Right lobe of liver (tissue), 6 donors: ENCODE data around the gene BHLHE41. TPM values are rescaled to one million over a fixed set of nuclear protein-coding genes. Genes with fewer than 3 reads are reported as not detected.

Source experiments
- ATAC-seq, 4 donors: fragments of 200-7000 bp; cut with Tn5 transposase; one replicate each; pipeline ENCODE4 v1.9.1; 2020; ENCODE audit warnings: mild to moderate bottlenecking in 4 of 4, moderate library complexity in 4 of 4
- DNase-seq, 3 donors: peaks; one replicate each; pipeline ENCODE4 v3.0.0-alpha.2; 2020
- H3K27ac ChIP-seq, 3 donors: fragments of 200-600 bp; one replicate each; pipeline ENCODE4 v1.8.0; 2022
- H3K27me3 ChIP-seq, 2 donors: fragments of 200-600 bp; one replicate each; pipeline ENCODE4 v1.8.0; 2022
- H3K36me3 ChIP-seq, 4 donors: fragments of 200-600 bp; sonication (generic) in 1 of 4; one replicate each; pipeline versions ENCODE4 v1.5.1 to v1.8.0; 2017 to 2022; ENCODE audit warnings: control low read depth in 1 of 4
- H3K4me1 ChIP-seq, 4 donors: fragments of 200-600 bp; sonication (generic) in 1 of 4; one replicate each; pipeline versions ENCODE4 v1.5.1 to v1.8.0; 2017 to 2022; ENCODE audit warnings: control low read depth in 1 of 4
- H3K4me3 ChIP-seq, 3 donors: fragments of 200-600 bp; one replicate each; pipeline ENCODE4 v1.8.0; 2022
- H3K9me3 ChIP-seq, 4 donors: fragments of 200-600 bp; sonication (generic) in 1 of 4; one replicate each; pipeline versions ENCODE4 v1.5.1 to v1.8.0; 2017 to 2022; ENCODE audit warnings: control low read depth in 1 of 4
- POLR2A ChIP-seq: fragments of 450-650 bp; IDR thresholded peaks from one replicate; pipeline ENCODE4 v1.6.1; 2017; ENCODE audit warnings: antibody characterized with exemption, mild to moderate bottlenecking
- WGBS: methylation state at CpG from one replicate; pipeline ENCODE4 v1.1.6; 2018; ENCODE audit warnings: low coverage, low lambda C conversion rate; ENCODE audit not compliant: insufficient coverage; ENCODE audit errors: missing lambda C conversion rate; 5-methylcytosine and 5-hydroxymethylcytosine counted together
- intact Hi-C, 2 donors: fragments of 100-400 bp; cut with DNase I; formaldehyde crosslinking; loops; one replicate each; pipeline versions ENCODE4 v1.11.2 to v1.14.1; 2022
- total RNA-seq, 6 experiments: library from RNA; depleted of rRNA in 2 of 6; stranded (reverse); fragments of >200 nt in 2 of 6; fragmentation: NEBNext Ultra II Directional in 3 of 6; extraction: Animal tissue kit (Norgen Biotek cat#: 25700) in 3 of 6; gene quantifications; one replicate each; pipeline versions ENCODE4 v1.1.0 to v1.2.4, GENCODE V29; 2016 to 2023
- TF ChIP-seq, protein P1 (sequence below), 4 donors: fragments of 200-600 bp in 3 of 4; fragments of 450-650 bp in 1 of 4; IDR thresholded peaks; one replicate each; pipeline versions ENCODE4 v1.5.1 to v1.8.0; 2016 to 2022; ENCODE audit warnings: antibody characterized with exemption in 4 of 4, mild to moderate bottlenecking in 2 of 4
- donor health status: DM: no; HTN: yes; CAD: no.
- donor health status: DM: no; HTN: no; CAD: no.
- donor health status: DM: no; HTN: no; CAD: no.
- donor health status: DM: no; HTN: yes; CAD: no.
- donor health status: DM: no; HTN: yes; CAD: no.

Gene BHLHE41
- total RNA-seq, 6 experiments from 2014 or later = 0.43 to 1.3 (median 0.84) TPM

DNA sequence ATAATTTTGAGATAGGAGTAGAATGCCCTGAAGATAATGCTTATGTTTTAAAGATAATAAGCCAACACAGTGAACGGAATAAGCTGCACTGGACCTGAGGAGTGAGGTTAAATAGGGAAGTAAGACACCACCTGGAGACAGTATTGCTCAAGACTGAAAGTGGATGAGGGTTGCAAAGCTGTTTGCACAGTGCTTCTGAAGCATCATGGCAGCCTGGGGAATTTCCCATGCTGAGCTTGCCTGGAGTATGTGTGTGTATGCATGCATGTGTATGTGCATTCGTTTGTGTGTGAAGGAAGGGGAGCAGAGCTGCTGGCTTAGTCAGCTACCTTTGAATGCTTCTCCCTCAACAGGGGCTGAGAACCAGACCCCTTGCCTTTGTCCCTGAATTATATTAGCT lies 35.8 kb downstream of the BHLHE41 start:
- 62% methylated on average over 2 of the region's 2 CpGs for WGBS
- Histone ChIP-seq H3K27me3 (no peaks in the 10 kb centered on the region), H3K4me3 (no peak overlapping the region), H3K27ac (no peak overlapping the region), H3K9me3 (no peaks in the 10 kb centered on the region), H3K36me3 (no peaks in the 10 kb centered on the region), H3K4me1 (no peaks in the 10 kb centered on the region)
- no peak for TF ChIP-seq POLR2A
- TF ChIP-seq, protein P1, sequence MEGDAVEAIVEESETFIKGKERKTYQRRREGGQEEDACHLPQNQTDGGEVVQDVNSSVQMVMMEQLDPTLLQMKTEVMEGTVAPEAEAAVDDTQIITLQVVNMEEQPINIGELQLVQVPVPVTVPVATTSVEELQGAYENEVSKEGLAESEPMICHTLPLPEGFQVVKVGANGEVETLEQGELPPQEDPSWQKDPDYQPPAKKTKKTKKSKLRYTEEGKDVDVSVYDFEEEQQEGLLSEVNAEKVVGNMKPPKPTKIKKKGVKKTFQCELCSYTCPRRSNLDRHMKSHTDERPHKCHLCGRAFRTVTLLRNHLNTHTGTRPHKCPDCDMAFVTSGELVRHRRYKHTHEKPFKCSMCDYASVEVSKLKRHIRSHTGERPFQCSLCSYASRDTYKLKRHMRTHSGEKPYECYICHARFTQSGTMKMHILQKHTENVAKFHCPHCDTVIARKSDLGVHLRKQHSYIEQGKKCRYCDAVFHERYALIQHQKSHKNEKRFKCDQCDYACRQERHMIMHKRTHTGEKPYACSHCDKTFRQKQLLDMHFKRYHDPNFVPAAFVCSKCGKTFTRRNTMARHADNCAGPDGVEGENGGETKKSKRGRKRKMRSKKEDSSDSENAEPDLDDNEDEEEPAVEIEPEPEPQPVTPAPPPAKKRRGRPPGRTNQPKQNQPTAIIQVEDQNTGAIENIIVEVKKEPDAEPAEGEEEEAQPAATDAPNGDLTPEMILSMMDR (IDR thresholded peaks at IDR 0.05) = no peak
- no peak for DNase-seq
- intact Hi-C loops = no loop called here
- ATAC-seq = no peak

DNA sequence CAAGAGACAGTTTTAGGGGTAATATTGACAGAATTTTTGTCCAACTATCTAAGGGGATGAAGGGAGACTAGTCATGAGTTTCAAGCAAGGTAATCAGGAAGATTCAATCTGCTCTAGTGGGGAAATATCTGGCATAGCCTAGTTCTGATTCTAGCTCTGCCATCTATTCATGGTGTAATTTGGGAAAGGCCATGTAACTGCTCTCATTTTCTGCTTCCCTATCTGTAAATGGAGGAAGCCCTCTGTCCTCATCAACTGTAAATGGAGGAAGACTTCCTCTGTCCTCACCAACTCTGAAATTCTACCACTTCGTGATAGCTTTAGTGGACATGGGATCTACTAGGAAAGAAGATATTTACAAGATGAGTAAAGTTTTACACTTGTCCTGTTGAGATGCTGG lies 37.9 kb downstream of the BHLHE41 start:
- Histone ChIP-seq H3K36me3 (no peaks in the 10 kb centered on the region), H3K4me1 (no peaks in the 10 kb centered on the region), H3K9me3 (no peaks in the 10 kb centered on the region), H3K27me3 (no peaks in the 10 kb centered on the region), H3K4me3 (no peak overlapping the region), H3K27ac (no peak overlapping the region)
- DNase-seq = no peak
- ATAC-seq = no peak
- intact Hi-C loops = no loop called here
- WGBS = 60% methylated on average over 1 of the region's 1 CpG
- TF ChIP-seq, protein P1 (IDR thresholded peaks at IDR 0.05) = no peak
- no peak for TF ChIP-seq POLR2A

DNA sequence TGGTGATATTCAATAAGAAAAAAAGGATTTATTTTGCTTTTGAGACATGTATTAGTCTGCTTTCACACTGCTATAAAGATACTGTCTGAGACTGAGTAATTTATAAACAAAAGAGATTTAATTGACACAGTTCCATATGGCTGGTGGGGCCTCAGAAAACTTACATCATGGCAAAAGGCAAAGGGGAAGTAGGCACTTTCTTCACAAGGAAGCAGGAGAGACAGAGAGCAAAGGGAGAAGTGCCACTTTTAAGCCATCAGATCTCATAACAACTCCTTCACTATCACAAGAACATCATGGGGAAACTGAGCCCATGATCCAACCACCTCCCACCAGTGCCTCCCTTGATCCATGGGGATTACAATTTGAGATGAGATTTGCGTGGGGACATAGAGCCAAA lies 43.9 kb downstream of the BHLHE41 start:
- no peaks in the 10 kb centered on the region for H3K9me3 ChIP-seq
- WGBS = 70% methylated on average over 1 of the region's 1 CpG
- intact Hi-C loops = no loop called here
- ATAC-seq (no peak), DNase-seq (no peak)
- H3K4me3 ChIP-seq = no peak overlapping the region
- TF ChIP-seq, protein P1 (IDR thresholded peaks at IDR 0.05) = no peak
- no peak for TF ChIP-seq POLR2A
- H3K36me3 ChIP-seq = no peaks in the 10 kb centered on the region
- H3K27ac ChIP-seq = no peak overlapping the region
- no peaks in the 10 kb centered on the region for H3K4me1 ChIP-seq
- no peaks in the 10 kb centered on the region for H3K27me3 ChIP-seq

DNA sequence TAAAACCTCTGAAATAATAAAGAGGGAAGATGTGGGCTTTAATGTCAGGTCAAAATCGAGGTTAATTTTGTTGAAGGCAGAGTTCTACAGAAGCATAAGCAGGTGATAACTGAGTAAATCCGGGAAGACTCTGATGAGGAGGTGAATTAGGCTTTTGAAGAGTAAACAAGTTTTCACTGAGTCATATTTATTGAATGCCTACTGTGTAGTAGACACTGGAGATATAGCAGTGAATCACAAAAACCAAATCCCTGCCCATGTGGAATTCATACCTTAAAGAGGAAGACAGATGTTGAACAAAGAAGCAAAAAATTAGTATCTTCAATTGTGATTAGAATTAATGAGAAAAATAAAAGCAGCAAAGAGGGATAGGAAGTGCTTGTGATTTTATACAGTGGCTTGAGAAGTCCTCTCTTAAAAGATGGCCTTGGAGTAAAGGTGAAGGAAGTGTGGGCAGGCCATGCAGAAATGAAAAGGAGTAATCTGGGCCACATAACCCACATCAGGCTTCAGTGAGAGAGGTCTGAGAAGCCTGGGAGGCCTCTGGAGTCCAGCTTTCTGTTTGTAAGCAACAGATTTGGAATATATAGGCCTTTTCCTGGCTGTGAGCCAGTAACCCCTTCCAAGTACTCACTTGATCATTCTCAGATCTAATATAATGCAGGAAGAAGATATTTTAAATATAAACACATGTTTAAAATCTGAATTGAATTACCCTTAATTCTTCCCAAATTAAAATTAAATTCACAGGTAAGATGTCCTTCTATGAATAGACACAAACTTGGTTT lies 46.7 kb downstream of the BHLHE41 start:
- no peak overlapping the region for H3K27ac ChIP-seq
- no peak overlapping the region for H3K4me3 ChIP-seq
- H3K36me3 ChIP-seq = no peaks in the 10 kb centered on the region
- ATAC-seq = no peak
- no peaks in the 10 kb centered on the region for H3K9me3 ChIP-seq
- intact Hi-C loops = no loop called here
- no peak for DNase-seq
- 79% methylated on average over 2 of the region's 2 CpGs for WGBS
- H3K27me3 ChIP-seq = no peaks in the 10 kb centered on the region
- H3K4me1 ChIP-seq = no peaks in the 10 kb centered on the region
- no peak for TF ChIP-seq POLR2A
- TF ChIP-seq, protein P1 (IDR thresholded peaks at IDR 0.05) = no peak

Other genes starting within 250 kb of the BHLHE41 start
- 10 to 100 TPM in 1 of 6 experiments, 1 to 10 TPM in 5; 3.9 to 12.4 (median 7.3) TPM for gene RASSF8, start 166.4 kb downstream of the BHLHE41 start, total RNA-seq
- gene SSPN, start 70.5 kb upstream of the BHLHE41 start, total RNA-seq = 1 to 10 TPM in 1 of 6 experiments, under 1 TPM in 5; 0.18 to 1.2 (median 0.54) TPM